Body of pancreas (tissue), 4 donors: ENCODE data around the gene TIMM13.

Experiments used
- CTCF ChIP-seq, 7 experiments: fragments of 450-650 bp in 4 of 7; fragments of 200-600 bp in 3 of 7; sonication (generic) in 3 of 7; IDR thresholded peaks; one replicate each; pipeline ENCODE4 v1.5.1; 2016 to 2019; ENCODE audit warnings: antibody characterized with exemption in 7 of 7
- POLR2A ChIP-seq, 3 donors: fragments of 450-650 bp; IDR thresholded peaks; one replicate each; pipeline ENCODE4 v1.6.1; 2016; ENCODE audit warnings: antibody characterized with exemption in 3 of 3, mild to moderate bottlenecking in 2 of 3

- TF ChIP-seq CTCF (IDR thresholded peaks at IDR 0.05), result no peak
- TF ChIP-seq POLR2A (IDR thresholded peaks at IDR 0.05), result no peak
Measured at GRCh38 chr19:2451138-2451537, 23.8 kb upstream of the TIMM13 start.
